IPS DF 6.9 (cell line): ENCODE measurements around the gene RETREG1.
A peak's percentile ranks its signal among the peaks of the same experiment; 100 is the strongest.
"Not testable (repeated sequence)": the region's sequence is repeated elsewhere in the genome, so short reads cannot be mapped to it uniquely, and the experiment has no call there.

ENCODE experiments used
- DNase-seq: peaks from one replicate; pipeline ENCODE4 v3.0.0-alpha.2; 2013; ENCODE audit warnings: low read depth, low spot score
- H3K27ac ChIP-seq: one replicate; pipeline ENCODE4 v1.5.1; 2013; ENCODE audit warnings: low read length, control low read depth
- H3K27me3 ChIP-seq: 2 replicates; pipeline ENCODE4 v1.6.1; 2013; ENCODE audit warnings: mild to moderate bottlenecking, low read length; ENCODE audit not compliant: control insufficient read depth, insufficient read depth
- H3K36me3 ChIP-seq: 2 replicates; pipeline ENCODE4 v1.6.1; 2013; ENCODE audit warnings: low read length; ENCODE audit not compliant: control insufficient read depth, insufficient read depth
- H3K4me1 ChIP-seq: 2 replicates; pipeline ENCODE4 v1.6.1; 2013; ENCODE audit warnings: low read length; ENCODE audit not compliant: control insufficient read depth, insufficient read depth
- H3K4me3 ChIP-seq: 2 replicates; pipeline ENCODE4 v1.5.1; 2013; ENCODE audit warnings: mild to moderate bottlenecking, low read length
- H3K9me3 ChIP-seq: 2 replicates; pipeline ENCODE4 v1.6.1; 2013; ENCODE audit warnings: low read length, inconsistent platforms; ENCODE audit not compliant: control insufficient read depth, insufficient read depth
- WGBS: extraction: QIAGEN DNeasy Blood & Tissue Kit; methylation state at CpG from one replicate; pipeline ENCODE4 v1.1.7; 2013; ENCODE audit warnings: mixed read lengths, missing lambda C conversion rate; ENCODE audit not compliant: insufficient read length, insufficient coverage; 5-methylcytosine and 5-hydroxymethylcytosine counted together

Gene RETREG1

DNA sequence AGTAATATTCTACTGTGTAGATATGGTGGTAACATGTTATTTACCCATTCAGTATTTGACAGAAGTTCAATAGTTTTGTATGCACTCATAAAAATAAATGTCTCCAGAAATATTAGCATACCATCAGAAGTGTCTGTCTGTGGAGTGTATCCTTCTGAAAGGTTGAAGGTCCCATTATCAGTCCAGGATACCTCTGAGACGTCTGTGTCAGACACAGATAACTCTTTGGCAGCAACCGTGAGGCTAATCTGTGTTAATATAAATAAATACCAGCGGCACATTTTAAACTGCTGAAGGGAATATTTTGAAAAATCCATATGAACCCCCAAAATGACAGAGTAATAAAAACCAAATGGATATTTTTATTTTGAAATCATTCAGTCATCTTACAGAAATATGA lies 139.3 kb downstream of the RETREG1 start:
- H3K4me3 ChIP-seq: no peak overlapping the region
- H3K9me3 ChIP-seq: no peaks in the 10 kb centered on the region
- no peak overlapping the region for H3K27ac ChIP-seq
- no peaks in the 10 kb centered on the region for H3K36me3 ChIP-seq
- H3K4me1 ChIP-seq: no peaks in the 10 kb centered on the region
- no peak for DNase-seq
- no CpG with 5 or more reads among the region's 3 CpGs for WGBS
- no peaks in the 10 kb centered on the region for H3K27me3 ChIP-seq

DNA sequence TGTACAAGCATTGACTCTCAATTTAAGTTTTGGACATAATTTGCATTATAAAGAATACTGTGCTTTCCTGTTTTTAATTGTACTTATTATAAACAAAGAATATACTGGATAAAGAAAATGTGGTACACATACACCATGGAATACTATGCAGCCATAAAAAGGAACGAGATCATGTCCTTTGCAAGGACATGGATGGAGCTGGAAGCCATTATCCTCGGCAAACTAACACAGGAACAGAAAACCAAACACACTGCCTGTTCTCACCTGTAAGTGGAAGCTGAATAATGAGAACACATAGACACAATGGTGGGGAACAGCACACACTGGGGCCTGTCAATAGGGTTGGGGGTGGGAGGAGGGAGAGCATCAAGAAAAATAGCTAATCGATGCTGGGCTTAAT lies 140.4 kb downstream of the RETREG1 start:
- not testable (repeated sequence) for DNase-seq, H3K9me3 ChIP-seq, H3K27me3 ChIP-seq, H3K27ac ChIP-seq, H3K4me1 ChIP-seq, H3K36me3 ChIP-seq, H3K4me3 ChIP-seq
- WGBS: no CpG with 5 or more reads among the region's 3 CpGs

DNA sequence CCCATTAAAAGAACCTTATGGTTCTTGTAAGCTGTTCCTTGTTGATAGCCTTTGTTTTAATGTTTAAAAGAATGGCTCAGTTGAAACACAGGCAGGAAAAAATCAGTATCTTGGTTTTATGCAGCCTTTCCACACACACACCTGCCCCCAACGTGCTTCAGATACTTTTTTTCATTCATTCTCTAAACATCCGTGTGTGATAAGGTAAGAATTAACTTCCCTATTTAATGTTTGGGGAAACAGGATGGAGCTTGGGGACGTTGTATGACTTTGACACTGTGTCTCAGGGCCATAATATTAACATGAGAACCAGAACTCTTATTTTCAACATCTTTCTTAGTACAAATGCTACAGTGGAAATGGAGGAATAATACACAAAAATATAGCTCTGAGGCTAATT lies 145.4 kb downstream of the RETREG1 start:
- H3K27me3 ChIP-seq: no peaks in the 10 kb centered on the region
- no peak overlapping the region for H3K27ac ChIP-seq
- H3K36me3 ChIP-seq: 0 out of 2 replicates have a peak, but pooled peaks cover 2% of the 10 kb centered on the region
- DNase-seq: no peak
- no CpG with 5 or more reads among the region's 3 CpGs for WGBS
- no peaks in the 10 kb centered on the region for H3K9me3 ChIP-seq
- H3K4me1 ChIP-seq: 0 out of 2 replicates have a peak, but pooled peaks cover under 1% of the 10 kb centered on the region
- no peak overlapping the region for H3K4me3 ChIP-seq

DNA sequence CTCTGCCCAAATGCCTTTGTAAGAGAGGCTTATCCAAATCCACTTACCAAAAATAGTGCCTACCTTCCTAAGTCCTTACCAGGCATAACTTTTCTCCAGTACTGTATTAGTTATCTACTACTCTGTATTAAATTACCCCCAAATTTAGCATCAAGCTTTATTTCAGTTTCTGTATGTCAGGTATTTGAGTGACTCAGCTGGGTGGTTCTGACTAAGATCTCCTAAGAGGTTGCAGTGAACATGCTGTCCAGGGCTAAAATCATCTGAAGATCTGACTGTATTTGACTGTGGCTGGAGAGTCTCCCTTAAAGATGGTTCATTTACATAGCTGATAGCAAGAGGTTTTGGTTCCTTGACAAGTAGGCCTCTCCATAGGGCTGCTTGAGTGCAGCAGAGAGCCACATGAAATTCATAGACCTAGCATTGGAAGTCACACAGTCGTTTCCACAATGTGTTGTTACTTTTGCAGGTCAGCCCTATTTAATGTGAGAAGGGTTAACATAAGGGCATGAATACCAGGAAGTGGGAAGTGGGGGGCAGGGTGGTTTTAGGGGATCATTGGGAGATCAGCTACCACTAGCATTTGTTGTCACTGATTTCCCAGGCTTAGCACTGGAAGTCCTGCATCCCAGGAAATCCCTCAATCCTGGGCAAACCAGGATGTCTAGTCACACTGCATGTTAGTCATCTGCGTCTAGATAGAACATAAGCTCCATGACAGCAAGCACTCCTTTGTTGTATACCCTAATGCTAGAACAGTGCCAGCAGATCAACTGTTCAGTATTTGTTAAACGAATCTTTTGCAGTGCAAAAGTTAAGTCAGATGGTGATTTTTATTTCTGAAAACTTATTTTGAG lies 149.2 kb downstream of the RETREG1 start:
- Histone ChIP-seq H3K4me3 (no peak overlapping the region), H3K27ac (no peak overlapping the region), H3K4me1 (peaks cover 3% of the 10 kb centered on the region; the same call in 1 of the 2 replicates), H3K9me3 (no peaks in the 10 kb centered on the region), H3K27me3 (no peaks in the 10 kb centered on the region), H3K36me3 (peaks cover 3% of the 10 kb centered on the region; the same call in 1 of the 2 replicates)
- no peak for DNase-seq
- WGBS: no CpG with 5 or more reads among the region's 3 CpGs

DNA sequence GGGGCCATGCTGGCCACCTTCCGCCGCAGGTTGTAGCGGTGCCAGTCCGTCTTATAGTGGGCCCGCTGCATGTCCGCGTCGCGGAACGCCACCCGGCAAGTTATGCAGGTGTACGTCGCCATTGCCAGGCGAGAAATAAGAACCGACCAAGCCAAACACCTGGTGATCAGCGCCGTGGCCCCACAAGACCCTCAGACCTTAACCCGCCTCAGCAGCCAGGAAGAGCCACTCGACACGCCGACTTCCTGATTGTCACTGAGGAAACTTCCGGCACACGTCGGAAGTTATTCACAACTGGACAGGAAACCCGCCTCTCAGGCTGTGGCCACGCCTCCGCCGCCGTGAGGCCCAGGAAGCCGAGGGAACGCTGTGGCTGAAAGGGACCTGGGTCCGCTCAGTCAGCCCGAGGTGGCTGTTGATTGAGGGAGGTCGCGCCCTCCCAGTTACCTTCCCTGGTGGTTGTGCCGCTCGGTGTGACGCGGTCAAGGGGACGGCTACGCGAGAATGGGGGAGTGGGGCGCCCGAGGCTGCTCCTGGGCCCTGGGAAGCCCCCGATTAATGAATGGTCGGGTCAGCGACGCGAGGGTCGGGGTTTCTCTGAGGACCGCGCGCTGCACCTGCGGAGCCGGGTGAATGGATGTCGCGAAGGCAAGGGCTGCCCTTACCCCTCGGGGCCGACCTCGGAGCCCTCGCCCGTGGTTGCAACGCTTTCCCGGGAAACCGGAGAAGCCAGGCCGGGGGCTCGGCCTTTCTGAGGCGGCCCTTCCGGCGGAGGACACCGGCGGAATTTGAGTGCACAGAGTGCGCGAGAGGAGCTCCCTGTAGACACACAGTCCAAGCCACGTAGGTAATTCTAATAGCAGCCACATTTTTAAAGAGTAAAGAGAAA lies 151.0 kb downstream of the RETREG1 start, which contains the start of gene ZNF622:
Gene ZNF622 (minus strand): TSS at position 257 of the 889 bp plus-strand sequence. CDS start 135 bp downstream, at position 122.
- peak; percentile 88 for DNase-seq
- peaks cover 3% of the 10 kb centered on the region; the same call in 1 of the 2 replicates for H3K4me1 ChIP-seq
- no peak within 1 kb of the TSS for H3K27ac ChIP-seq
- no peaks in the 10 kb centered on the region for H3K9me3 ChIP-seq
- peak within 1 kb of the TSS; percentile 91 for H3K4me3 ChIP-seq
- H3K27me3 ChIP-seq: no peaks in the 10 kb centered on the region
- H3K36me3 ChIP-seq: peaks cover 10% of the 10 kb centered on the region; the same call in 1 of the 2 replicates
- no CpG with 5 or more reads among the region's 75 CpGs for WGBS

DNA sequence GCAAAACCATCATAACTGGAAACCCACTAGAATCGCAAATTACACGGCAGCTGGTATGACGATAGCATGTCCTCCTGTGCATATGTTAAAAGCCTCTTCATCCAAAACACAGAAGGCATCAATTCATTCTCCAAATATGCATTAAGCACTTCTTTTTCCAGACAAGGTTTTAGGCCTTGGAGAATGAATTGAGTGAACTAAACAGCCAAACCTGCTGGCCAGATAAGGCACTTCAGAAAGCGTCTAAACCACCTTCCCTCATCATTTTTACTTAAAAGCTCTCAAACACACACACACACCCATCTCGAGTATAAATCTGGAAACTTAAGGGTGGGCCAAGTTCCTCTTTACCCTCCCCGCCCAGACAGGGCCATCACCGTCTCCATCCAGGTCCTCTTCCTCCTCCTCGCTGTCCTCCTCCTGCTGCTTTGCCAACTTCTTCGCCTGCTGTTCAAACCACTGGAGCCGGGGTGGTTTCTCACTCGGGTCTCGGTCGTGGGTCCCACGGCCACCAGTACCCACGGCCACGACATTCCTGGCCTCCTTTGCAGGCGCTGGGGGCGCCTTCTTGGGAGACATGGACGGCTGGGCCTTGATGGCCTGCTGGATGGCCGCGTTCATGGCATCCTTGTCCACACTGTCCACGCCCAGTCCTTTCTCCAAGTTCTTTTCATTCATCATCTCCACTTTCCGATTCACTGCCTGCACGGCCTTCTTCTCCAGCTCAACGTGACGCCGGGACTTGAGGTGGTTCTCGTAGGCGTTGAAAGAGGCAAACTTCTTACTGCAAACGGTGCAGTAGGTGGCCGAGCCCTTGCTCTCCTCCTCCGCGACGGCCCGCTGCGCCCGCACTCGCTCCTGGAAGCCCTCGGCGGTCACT lies 151.9 kb downstream of the RETREG1 start:
- Histone ChIP-seq H3K4me1 (peaks cover 3% of the 10 kb centered on the region; the same call in 1 of the 2 replicates), H3K27ac (no peak overlapping the region), H3K36me3 (peaks cover 10% of the 10 kb centered on the region; the same call in 1 of the 2 replicates), H3K4me3 (peak overlapping the region; percentile 91), H3K9me3 (no peaks in the 10 kb centered on the region), H3K27me3 (no peaks in the 10 kb centered on the region)
- WGBS: no CpG with 5 or more reads among the region's 40 CpGs
- no peak for DNase-seq

DNA sequence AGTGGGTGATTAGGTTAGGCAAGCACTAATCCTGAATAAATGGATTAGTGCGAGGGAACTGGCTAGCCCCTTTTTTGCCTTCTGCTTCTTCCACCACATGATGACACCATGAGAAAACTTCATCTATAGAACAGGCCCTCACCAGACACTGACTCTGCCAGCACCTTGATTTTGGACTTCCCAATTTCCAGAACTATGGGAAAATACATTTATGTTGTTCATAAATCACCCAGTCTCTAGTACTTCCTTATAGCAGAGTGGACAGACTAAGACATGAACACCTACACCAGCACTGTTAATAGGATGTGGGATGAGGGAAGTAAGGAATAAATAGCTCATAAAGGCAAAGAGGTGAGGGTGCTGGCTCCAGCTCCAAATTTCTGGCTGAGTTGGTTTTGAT lies 152.6 kb downstream of the RETREG1 start:
- no peaks in the 10 kb centered on the region for H3K9me3 ChIP-seq
- no CpG with 5 or more reads among the region's 1 CpG for WGBS
- H3K36me3 ChIP-seq: peaks cover 8% of the 10 kb centered on the region; the same call in 1 of the 2 replicates
- H3K27ac ChIP-seq: no peak overlapping the region
- no peak overlapping the region; the same call in 1 of the 2 replicates for H3K4me3 ChIP-seq
- no peak for DNase-seq
- no peaks in the 10 kb centered on the region for H3K27me3 ChIP-seq
- H3K4me1 ChIP-seq: peaks cover 3% of the 10 kb centered on the region; the same call in 1 of the 2 replicates

DNA sequence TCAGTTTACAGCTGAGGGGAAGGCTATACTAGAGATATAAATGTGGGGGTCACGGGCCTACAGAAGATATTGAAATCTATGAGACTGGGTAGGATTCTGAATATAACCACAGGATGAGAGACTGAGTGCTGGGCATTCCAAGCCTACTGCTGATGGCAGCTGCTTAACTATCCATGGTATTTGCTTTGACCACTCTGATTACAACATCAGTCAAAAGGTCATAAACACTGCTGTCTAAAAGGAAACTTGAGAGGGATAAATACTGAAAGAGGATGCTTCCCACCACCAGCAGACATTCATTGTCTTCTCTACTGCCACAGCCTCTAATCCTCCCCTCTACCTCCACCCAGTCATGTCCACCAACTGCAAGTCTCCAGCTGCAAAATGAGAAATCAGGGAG lies 155.0 kb downstream of the RETREG1 start:
- H3K36me3 ChIP-seq: peaks cover 8% of the 10 kb centered on the region; the same call in 1 of the 2 replicates
- no peaks in the 10 kb centered on the region for H3K27me3 ChIP-seq
- peaks cover 3% of the 10 kb centered on the region; the same call in 1 of the 2 replicates for H3K4me1 ChIP-seq
- H3K9me3 ChIP-seq: no peaks in the 10 kb centered on the region
- no peak overlapping the region for H3K27ac ChIP-seq
- H3K4me3 ChIP-seq: no peak overlapping the region
- no peak for DNase-seq
- no CpG with 5 or more reads among the region's 1 CpG for WGBS

DNA sequence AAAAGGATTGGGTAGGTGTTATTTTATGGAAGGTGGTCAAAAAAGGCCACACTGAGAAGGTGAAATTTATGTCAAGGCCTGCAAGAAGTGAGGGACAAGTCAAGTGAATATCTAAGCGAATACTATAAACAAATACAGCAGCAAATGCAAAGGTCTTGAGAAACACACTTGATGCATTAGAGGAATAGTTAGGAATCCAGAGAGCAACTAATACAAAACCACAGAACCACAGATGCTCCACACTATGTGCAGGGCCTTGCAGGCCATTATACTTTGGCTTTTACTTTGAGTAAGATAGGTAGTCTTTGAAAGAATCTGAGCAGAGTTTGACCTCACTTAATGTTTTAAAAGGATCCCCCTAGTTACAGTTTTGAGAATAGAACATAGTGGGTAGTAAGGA lies 155.8 kb downstream of the RETREG1 start:
- DNase-seq: no peak
- H3K4me3 ChIP-seq: no peak overlapping the region
- H3K27ac ChIP-seq: no peak overlapping the region
- H3K27me3 ChIP-seq: no peaks in the 10 kb centered on the region
- H3K36me3 ChIP-seq: peaks cover 8% of the 10 kb centered on the region; the same call in 1 of the 2 replicates
- H3K4me1 ChIP-seq: peaks cover 1% of the 10 kb centered on the region; the same call in 1 of the 2 replicates
- no CpG with 5 or more reads among the region's 1 CpG for WGBS
- no peaks in the 10 kb centered on the region for H3K9me3 ChIP-seq
